ENCODE measurements around the gene ALKAL2.

GRCh38 chr2:285531-285930 lies 2.4 kb downstream of the ALKAL2 start:
- TF ChIP-seq POLR2A (IDR thresholded peaks at IDR 0.05; ENCODE audit: low read depth): no peak
- TF ChIP-seq POLR2AphosphoS5 (IDR thresholded peaks at IDR 0.05): no peak
- no peak for TF ChIP-seq CTCF (IDR thresholded peaks at IDR 0.05)
- TF ChIP-seq EP300 (IDR thresholded peaks at IDR 0.05): no peak

Data from esophagus muscularis mucosa (tissue), 4 donors.